Measurements from ENCODE around the gene C2orf68. TPM values are rescaled to one million over a fixed set of nuclear protein-coding genes. Genes with fewer than 3 reads are reported as not detected.
A peak's percentile ranks its signal among the peaks of the same experiment; 100 is the strongest.

Gene C2orf68
- polyA plus RNA-seq, 1 of the 3 experiments (the other 2 are of a cell fraction), result 14.5 TPM

GRCh38 chr2:85601771-85602475 is 9.9 kb downstream of the C2orf68 start:
- peak overlapping the region; percentile 72 for H3K9ac ChIP-seq
- H3K9me3 ChIP-seq, result no peaks in the 10 kb centered on the region
- no peaks in the 10 kb centered on the region for H3K27me3 ChIP-seq (ENCODE audit: insufficient read depth)
- peaks cover 6 to 23% of the 10 kb centered on the region in 2 experiments; a peak in 2 of 4 replicates for H3K4me1 ChIP-seq (ENCODE audit: control insufficient read depth in 1 of 2, insufficient read depth in 2 of 2, low read depth in 1 of 2, low read length in 1 of 2)
- CTCF ChIA-PET, result interaction anchor here (1.0 to 1.4 kb wide), 3 partner anchors 9 to 53 kb away, joined by 3 to 4 read pairs (median 3); partner anchors contain the start of gene C2orf68
- H3K4me3 ChIP-seq (ENCODE audit: low read depth in 2 of 2, low read length in 1 of 2), result peak overlapping the region; percentile 93 to 98
- peaks cover 0 to 29% of the 10 kb centered on the region in 2 experiments for H3K36me3 ChIP-seq (replicated peaks in 1 of 2; ENCODE audit: control insufficient read depth in 1 of 2, insufficient read depth in 2 of 2, low read length in 1 of 2)
- POLR2A ChIA-PET, result interaction anchor here (0.6 to 2.2 kb wide), 5 partner anchors 8 to 183 kb away, joined by 3 to 10 read pairs (median 7); partner anchors contain the start of genes C2orf68, MAT2A and SH2D6
- peak overlapping the region; percentile 71; the same call in 1 of the 2 replicates for H2AFZ ChIP-seq (ENCODE audit: low read depth)
- H4K20me1 ChIP-seq (ENCODE audit: insufficient read depth), result no peaks in the 10 kb centered on the region
- no peak for TF ChIP-seq EZH2phosphoT487 (IDR thresholded peaks at IDR 0.05; ENCODE audit: borderline replicate concordance, low read depth)
- TF ChIP-seq ELF1 (IDR thresholded peaks at IDR 0.05), result no peak
- peak; percentile 61; the same call in 1 of the 2 replicates for TF ChIP-seq USF1 (IDR thresholded peaks at IDR 0.05; ENCODE audit: borderline replicate concordance, low read depth)
- TF ChIP-seq PBX3 (IDR thresholded peaks at IDR 0.05), result no peak
- TF ChIP-seq NRF1 (IDR thresholded peaks at IDR 0.05; ENCODE audit: low read depth, low read length), result no peak
- no peak for TF ChIP-seq RXRA (IDR thresholded peaks at IDR 0.05; ENCODE audit: borderline replicate concordance, low read depth)
- no peak for TF ChIP-seq MXI1 (IDR thresholded peaks at IDR 0.05; ENCODE audit: low read depth, low read length)
- TF ChIP-seq ZBTB33 (IDR thresholded peaks at IDR 0.05; ENCODE audit: borderline replicate concordance, low read depth), result no peak
- peak; percentile 27; the same call in 1 of the 2 replicates for TF ChIP-seq POLR2AphosphoS5 (IDR thresholded peaks at IDR 0.05; ENCODE audit: low read depth, low read length)
- TF ChIP-seq USF2 (IDR thresholded peaks at IDR 0.05; ENCODE audit: borderline replicate concordance, low read depth, low read length), result no peak; the same call in 1 of the 2 replicates
- TF ChIP-seq SIN3A (IDR thresholded peaks at IDR 0.05; ENCODE audit: borderline replicate concordance, low read depth, low read length), result no peak
- 31% methylated on average over 9 of the region's 36 CpGs for WGBS (ENCODE audit: low lambda C conversion rate)
- peak; percentile 45 for DNase-seq
- H3K27ac ChIP-seq (ENCODE audit: low read depth in 2 of 2, low read length in 1 of 2), result peak overlapping the region; percentile 24 to 75; a peak in 3 of 4 replicates
- peaks cover 18% of the 10 kb centered on the region for H3F3A ChIP-seq (replicated peaks; ENCODE audit: insufficient read depth)
- peak overlapping the region; percentile 96 for H3K4me2 ChIP-seq
- no peaks in the 10 kb centered on the region for H3K9me2 ChIP-seq
- peaks cover 21% of the 10 kb centered on the region for H3K79me2 ChIP-seq (ENCODE audit: insufficient read depth)
